22Rv1 (cell line): Measurements from ENCODE around the gene PDZRN4.
"Not testable (repeated sequence)": the region's sequence is repeated elsewhere in the genome, so short reads cannot be mapped to it uniquely, and the experiment has no call there.

ENCODE experiments used
- H3K27ac ChIP-seq: fragments of 450-650 bp; 2 replicates; pipeline ENCODE4 v1.5.1; 2017
- ZFX ChIP-seq: fragments of 450-650 bp; IDR thresholded peaks from 2 replicates; pipeline ENCODE4 v1.6.1; 2017; ENCODE audit warnings: antibody characterized with exemption, borderline replicate concordance
- TF ChIP-seq, protein P1 (sequence below): fragments of 450-650 bp; IDR thresholded peaks from 2 replicates; pipeline ENCODE4 v1.5.1; 2017; ENCODE audit warnings: mild to moderate bottlenecking

The PDZRN4 gene

DNA sequence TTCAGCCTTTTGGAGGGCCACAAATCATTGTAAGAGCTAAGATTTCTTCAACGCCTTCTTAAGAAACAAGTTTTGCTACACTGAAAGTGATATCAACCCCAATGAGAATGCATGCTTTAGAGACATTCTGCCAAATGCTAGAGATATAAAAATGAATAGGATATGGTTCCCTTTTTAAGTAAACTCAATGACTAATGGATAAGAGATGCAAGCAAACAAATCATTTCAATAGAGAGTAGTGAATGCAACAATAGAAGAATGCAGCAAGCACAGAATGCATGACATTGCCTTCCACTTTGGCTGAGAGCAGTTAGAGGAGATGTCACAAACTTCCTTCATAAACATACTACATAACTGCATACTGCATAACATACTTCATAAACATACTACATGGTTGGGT lies 116.4 kb downstream of the PDZRN4 start:
- H3K27ac ChIP-seq, result no peak overlapping the region
- TF ChIP-seq, protein P1, sequence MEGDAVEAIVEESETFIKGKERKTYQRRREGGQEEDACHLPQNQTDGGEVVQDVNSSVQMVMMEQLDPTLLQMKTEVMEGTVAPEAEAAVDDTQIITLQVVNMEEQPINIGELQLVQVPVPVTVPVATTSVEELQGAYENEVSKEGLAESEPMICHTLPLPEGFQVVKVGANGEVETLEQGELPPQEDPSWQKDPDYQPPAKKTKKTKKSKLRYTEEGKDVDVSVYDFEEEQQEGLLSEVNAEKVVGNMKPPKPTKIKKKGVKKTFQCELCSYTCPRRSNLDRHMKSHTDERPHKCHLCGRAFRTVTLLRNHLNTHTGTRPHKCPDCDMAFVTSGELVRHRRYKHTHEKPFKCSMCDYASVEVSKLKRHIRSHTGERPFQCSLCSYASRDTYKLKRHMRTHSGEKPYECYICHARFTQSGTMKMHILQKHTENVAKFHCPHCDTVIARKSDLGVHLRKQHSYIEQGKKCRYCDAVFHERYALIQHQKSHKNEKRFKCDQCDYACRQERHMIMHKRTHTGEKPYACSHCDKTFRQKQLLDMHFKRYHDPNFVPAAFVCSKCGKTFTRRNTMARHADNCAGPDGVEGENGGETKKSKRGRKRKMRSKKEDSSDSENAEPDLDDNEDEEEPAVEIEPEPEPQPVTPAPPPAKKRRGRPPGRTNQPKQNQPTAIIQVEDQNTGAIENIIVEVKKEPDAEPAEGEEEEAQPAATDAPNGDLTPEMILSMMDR, result no peak
- TF ChIP-seq ZFX, result no peak

GRCh38 chr12:41310367-41310766 lies 122.2 kb downstream of the PDZRN4 start:
- H3K27ac ChIP-seq, result no peak overlapping the region
- TF ChIP-seq, protein P1, result no peak
- TF ChIP-seq ZFX, result no peak

DNA sequence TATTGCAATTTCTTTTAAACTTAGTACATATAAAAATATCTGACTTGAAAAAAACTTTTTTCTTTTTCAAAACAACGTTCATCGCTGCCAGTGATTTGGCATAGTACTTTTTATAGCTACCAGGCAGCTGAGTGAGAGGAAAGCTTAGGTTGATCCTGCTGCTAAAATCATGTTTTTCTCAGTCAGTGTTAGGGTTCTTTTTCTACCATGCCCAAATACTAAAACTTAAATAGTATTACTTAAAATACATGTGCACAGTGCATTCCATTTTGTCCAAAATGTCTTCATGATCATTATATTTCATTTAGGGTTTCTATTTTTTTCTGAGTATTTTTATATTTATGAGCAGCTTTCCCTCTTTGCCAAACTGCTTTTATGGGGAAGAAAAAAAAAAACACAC lies 123.8 kb downstream of the PDZRN4 start:
- no peak for TF ChIP-seq ZFX
- TF ChIP-seq, protein P1, result no peak
- no peak overlapping the region for H3K27ac ChIP-seq

DNA sequence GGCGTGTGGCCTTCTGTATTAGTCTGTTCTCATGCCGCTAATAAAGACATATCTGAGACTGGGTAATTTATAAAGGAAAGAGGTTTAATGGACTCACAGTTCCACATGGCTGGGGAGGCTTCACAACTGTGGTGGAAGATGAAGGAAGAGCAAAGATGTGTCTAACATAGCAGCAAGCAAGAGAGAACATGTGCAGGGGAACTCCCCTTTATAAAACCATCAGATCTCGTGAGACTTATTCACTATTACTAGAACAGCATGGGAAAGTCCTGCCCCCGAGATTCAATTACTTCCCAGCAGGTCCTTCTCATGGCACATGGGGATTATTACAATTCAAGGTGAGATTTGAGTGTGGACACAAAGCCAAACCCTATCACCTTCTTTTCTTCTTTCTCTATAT lies 124.3 kb downstream of the PDZRN4 start:
- not testable (repeated sequence) for H3K27ac ChIP-seq

DNA sequence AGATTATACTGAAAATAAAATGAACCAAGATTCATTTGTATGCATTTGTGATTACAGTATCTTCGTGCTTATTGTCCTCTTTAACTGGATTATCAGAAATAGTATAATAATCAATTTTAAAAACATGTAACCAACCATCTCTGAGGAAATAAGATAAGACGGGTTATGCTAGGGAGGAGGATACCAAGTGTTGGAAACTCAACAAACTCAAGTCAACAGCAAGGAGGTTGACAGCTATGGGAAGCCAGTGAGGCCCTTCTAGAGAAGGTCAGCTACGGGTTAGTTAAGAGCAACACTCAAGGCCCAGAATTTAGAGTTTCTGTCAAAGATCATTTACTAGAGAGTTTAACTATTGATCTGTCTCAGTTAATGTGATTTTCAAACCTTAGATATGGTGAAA lies 137.2 kb downstream of the PDZRN4 start:
- H3K27ac ChIP-seq, result no peak overlapping the region
- no peak for TF ChIP-seq ZFX
- TF ChIP-seq, protein P1, result no peak

DNA sequence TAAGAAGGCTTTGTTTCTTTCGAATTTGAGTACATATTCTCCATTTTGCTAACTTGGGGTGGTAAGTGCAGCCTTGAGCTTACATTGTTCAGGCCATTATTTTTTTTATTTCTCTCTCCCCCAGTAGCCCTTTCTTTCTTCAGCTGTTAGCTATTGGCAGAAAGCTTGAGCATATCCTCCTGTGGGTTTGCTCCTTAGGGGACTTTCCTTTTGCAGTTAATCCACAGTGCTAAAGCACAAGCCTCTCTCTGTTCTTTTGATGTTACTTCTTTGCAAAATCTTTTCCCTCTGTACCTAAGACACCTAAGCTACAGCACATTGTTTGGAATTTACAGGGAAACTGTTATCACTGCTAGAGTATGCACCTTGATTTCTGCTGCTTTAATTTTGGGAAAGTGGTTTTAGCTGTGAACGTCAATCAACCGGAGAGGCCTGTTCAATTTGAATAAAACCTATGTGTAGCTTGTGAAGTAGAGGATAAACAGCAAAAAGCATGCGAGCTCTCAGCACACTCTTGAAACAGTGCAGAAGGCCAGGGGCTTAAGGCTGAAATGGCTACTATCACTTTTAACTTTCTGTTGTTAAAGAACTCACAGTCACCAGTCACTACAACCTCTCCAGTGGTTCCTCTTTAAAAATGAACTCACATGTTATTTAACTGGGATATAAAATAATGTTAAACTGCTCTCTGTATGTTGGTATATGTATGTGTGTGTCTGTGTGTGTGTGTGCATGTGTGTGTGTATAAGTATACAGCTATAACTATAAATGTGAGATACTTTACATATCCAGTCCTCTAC lies 139.2 kb downstream of the PDZRN4 start:
- no peak for TF ChIP-seq ZFX
- TF ChIP-seq, protein P1, result no peak
- no peak overlapping the region for H3K27ac ChIP-seq

GRCh38 chr12:41333974-41334373 lies 145.9 kb downstream of the PDZRN4 start:
- TF ChIP-seq ZFX, result no peak
- TF ChIP-seq, protein P1, result no peak
- H3K27ac ChIP-seq, result no peak overlapping the region

DNA sequence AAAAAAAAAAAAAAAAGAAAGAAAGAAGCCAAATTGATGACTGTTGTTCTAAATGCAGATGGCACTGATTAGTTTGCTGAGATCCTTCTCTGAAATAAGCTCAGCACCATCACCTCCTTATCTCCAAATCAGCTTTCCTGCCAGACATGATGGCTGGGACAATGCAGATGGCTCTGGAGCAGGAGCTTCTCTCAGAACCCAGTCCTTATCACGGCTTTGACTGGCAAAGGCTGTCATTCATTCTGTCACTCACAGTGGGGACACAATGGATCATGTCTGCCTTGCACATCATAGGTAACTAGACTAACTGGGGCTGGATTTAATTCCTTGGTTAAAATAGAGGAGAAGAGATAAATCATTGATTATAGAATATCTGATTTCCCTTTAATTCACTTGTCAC lies 146.3 kb downstream of the PDZRN4 start:
- TF ChIP-seq, protein P1, result no peak
- no peak for TF ChIP-seq ZFX
- no peak overlapping the region for H3K27ac ChIP-seq
